Esophagus (tissue), 2 donors: ENCODE data around the gene GDF10. TPM values are rescaled to one million over a fixed set of nuclear protein-coding genes. Genes with fewer than 3 reads are reported as not detected.

Source experiments
- H3K27ac ChIP-seq, 2 donors: one replicate each; pipeline ENCODE4 v1.5.1; 2013; ENCODE audit warnings: low read depth in 2 of 2, mild to moderate bottlenecking in 2 of 2, inconsistent platforms in 1 of 2, low read length in 1 of 2, moderate library complexity in 1 of 2
- H3K27me3 ChIP-seq, 2 donors: one replicate each; pipeline ENCODE4 v1.6.1; 2013; ENCODE audit warnings: low read length in 2 of 2, control low read depth in 1 of 2, mild to moderate bottlenecking in 1 of 2; ENCODE audit not compliant: insufficient read depth in 2 of 2, control insufficient read depth in 1 of 2
- H3K36me3 ChIP-seq, 2 donors: one replicate each; pipeline ENCODE4 v1.6.1; 2013; ENCODE audit warnings: low read length in 1 of 2; ENCODE audit not compliant: control insufficient read depth in 2 of 2, insufficient read depth in 2 of 2
- H3K4me1 ChIP-seq, 2 donors: one replicate each; pipeline ENCODE4 v1.6.1; 2013; ENCODE audit warnings: low read length in 1 of 2; ENCODE audit not compliant: control insufficient read depth in 2 of 2, insufficient read depth in 2 of 2
- H3K4me3 ChIP-seq, 2 donors: one replicate each; pipeline ENCODE4 v1.5.1; 2013; ENCODE audit warnings: low read length in 2 of 2, mild to moderate bottlenecking in 2 of 2, low read depth in 1 of 2, moderate library complexity in 1 of 2
- H3K9me3 ChIP-seq, 2 donors: one replicate each; pipeline ENCODE4 v1.6.1; 2013; ENCODE audit warnings: mild to moderate bottlenecking in 2 of 2, low read depth in 1 of 2, low read length in 1 of 2, moderate library complexity in 1 of 2; ENCODE audit not compliant: control insufficient read depth in 2 of 2, insufficient read depth in 1 of 2
- WGBS, 2 donors: extraction: QIAGEN DNeasy Blood & Tissue Kit; methylation state at CpG; one replicate each; pipeline ENCODE4 v1.1.7; 2013; 5-methylcytosine and 5-hydroxymethylcytosine counted together
- polyA plus RNA-seq, 2 donors: library from polyadenylated mRNA; stranded (reverse); fragments of 200-250 nt; gene quantifications; one replicate each; pipeline ENCODE4 v1.2.3, GENCODE V29; 2013
- donor health status: healthy with polysubstance abuse.
- donor health status: Bipolar disorder and iron deficiency.

Gene GDF10
- polyA plus RNA-seq, 2 donors: 0.22 to 0.33 TPM

GRCh38 chr10:47317251-47317650 is 17.3 kb downstream of the GDF10 start:
- whole genome bisulfite sequencing, 2 donors: 55 to 69% methylated on average over 4 of the region's 4 CpGs
- Histone ChIP-seq H3K27ac (no peak overlapping the region), H3K27me3 (no peaks in the 10 kb centered on the region), H3K4me3 (no peak overlapping the region), H3K4me1 (no peaks in the 10 kb centered on the region), H3K36me3 (no peaks in the 10 kb centered on the region), H3K9me3 (no peaks in the 10 kb centered on the region)

GRCh38 chr10:47318706-47319105 is 18.7 kb downstream of the GDF10 start:
- no peaks in the 10 kb centered on the region for H3K36me3 ChIP-seq
- H3K4me3 ChIP-seq: no peak overlapping the region
- WGBS, 2 donors: 54 to 82% methylated on average over 9 of the region's 9 CpGs
- no peak overlapping the region for H3K27ac ChIP-seq
- no peaks in the 10 kb centered on the region for H3K9me3 ChIP-seq
- H3K27me3 ChIP-seq: no peaks in the 10 kb centered on the region
- no peaks in the 10 kb centered on the region for H3K4me1 ChIP-seq

- Histone ChIP-seq H3K36me3 (no peaks in the 10 kb centered on the region), H3K27ac (no peak overlapping the region), H3K4me1 (no peaks in the 10 kb centered on the region), H3K4me3 (no peak overlapping the region), H3K9me3 (no peaks in the 10 kb centered on the region), H3K27me3 (no peaks in the 10 kb centered on the region)
- WGBS, 2 donors: 89 to 94% methylated on average over 8 of the region's 8 CpGs
These were observed 19.8 kb downstream of the GDF10 start for GRCh38 chr10:47319784-47320183.

GRCh38 chr10:47320812-47321211 is 20.8 kb downstream of the GDF10 start:
- no peaks in the 10 kb centered on the region for H3K27me3 ChIP-seq
- no peaks in the 10 kb centered on the region for H3K9me3 ChIP-seq
- no peaks in the 10 kb centered on the region for H3K36me3 ChIP-seq
- no peak overlapping the region for H3K4me3 ChIP-seq
- H3K4me1 ChIP-seq: no peaks in the 10 kb centered on the region
- H3K27ac ChIP-seq: no peak overlapping the region
- WGBS, 2 donors: 75 to 80% methylated on average over 6 of the region's 6 CpGs

DNA sequence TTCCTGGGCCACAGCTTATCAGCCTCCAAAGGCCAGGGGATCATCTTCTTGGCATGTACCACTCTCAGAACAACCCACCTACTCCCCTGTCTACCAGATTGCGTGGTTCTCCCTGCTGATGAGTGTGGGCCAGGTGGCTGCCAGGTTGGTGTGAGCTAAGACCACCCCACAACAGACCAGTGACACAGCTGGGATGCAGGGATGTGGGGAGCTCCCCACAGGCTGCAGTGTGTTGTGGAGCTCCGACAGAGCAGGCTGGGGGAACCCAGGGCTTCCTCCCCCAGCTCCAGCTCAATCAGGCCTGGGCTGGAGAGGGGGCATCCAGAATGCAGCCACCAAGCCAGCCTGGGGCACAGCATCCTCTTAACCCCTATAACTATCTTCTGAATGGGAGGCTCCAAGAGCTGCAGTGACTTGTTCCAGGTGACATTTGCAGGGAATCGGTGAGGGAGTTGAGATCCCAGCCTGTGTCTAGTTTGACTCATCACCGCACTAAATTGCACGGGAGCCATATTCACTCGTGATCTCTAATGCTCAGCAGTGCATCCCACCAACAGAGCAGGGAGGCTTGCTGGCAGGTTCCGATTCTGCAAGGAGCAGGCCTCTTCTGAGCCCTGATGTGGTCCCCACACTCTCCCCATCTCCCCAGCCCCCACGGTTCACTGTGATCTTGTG is 21.7 kb downstream of the GDF10 start:
- Histone ChIP-seq H3K27ac (no peak overlapping the region), H3K4me1 (peaks cover 0 to 5% of the 10 kb centered on the region in 2 donors), H3K36me3 (no peaks in the 10 kb centered on the region), H3K27me3 (no peaks in the 10 kb centered on the region), H3K9me3 (no peaks in the 10 kb centered on the region), H3K4me3 (no peak overlapping the region)
- 76 to 89% methylated on average over 8 of the region's 8 CpGs for WGBS, 2 donors

GRCh38 chr10:47322300-47323061 is 22.5 kb downstream of the GDF10 start, which contains the start of gene GDF2:
Gene GDF2 (plus strand): TSS chr10:47322454. CDS start chr10:47322669, 215 bp downstream.
- H3K4me1 ChIP-seq: peaks cover 0 to 5% of the 10 kb centered on the region in 2 donors
- WGBS, 2 donors: 85 to 86% methylated on average over 35 of the region's 35 CpGs
- H3K27me3 ChIP-seq: no peaks in the 10 kb centered on the region
- H3K27ac ChIP-seq: no peak within 1 kb of the TSS
- H3K36me3 ChIP-seq: no peaks in the 10 kb centered on the region
- no peak within 1 kb of the TSS for H3K4me3 ChIP-seq
- no peaks in the 10 kb centered on the region for H3K9me3 ChIP-seq

- Histone ChIP-seq H3K27me3 (no peaks in the 10 kb centered on the region), H3K27ac (no peak overlapping the region), H3K9me3 (peaks cover 0 to 2% of the 10 kb centered on the region in 2 donors), H3K4me3 (no peak overlapping the region), H3K4me1 (peaks cover 0 to 5% of the 10 kb centered on the region in 2 donors), H3K36me3 (no peaks in the 10 kb centered on the region)
- 62 to 80% methylated on average over 1 of the region's 1 CpG for WGBS, 2 donors
These were observed 23.1 kb downstream of the GDF10 start for GRCh38 chr10:47323087-47323486.

DNA sequence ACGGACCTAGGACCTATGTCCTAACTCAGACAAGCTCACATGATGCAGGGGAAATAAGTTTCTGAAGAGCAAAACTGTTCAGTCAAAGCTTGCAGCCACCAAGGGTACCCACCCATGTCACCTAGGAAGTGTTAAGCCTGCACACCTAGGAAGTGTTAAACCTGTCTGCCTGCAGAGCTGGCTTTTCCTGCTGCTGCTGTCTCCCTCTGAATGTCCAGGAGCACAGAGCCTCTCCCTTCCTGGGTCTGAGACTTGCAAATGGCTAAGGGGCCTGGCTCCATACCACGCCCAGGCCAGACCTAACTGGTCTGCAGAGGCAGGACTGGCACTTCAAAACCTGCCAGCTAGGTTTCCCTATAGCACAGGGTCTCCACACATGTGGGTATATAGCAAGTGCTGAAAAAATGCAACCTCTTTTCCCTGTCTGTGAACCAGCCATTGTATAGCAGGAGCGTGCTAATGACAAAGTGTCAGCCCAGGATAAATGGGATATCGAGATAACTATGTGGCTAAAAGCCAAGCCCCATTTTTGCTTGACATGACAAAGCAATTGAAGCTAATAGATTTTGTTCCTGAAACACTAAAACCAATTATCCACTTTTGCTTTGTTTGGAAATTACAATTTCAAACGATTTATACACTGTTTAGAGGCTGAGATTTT is 23.8 kb downstream of the GDF10 start:
- H3K36me3 ChIP-seq: no peaks in the 10 kb centered on the region
- H3K27ac ChIP-seq: no peak overlapping the region
- peaks cover 0 to 5% of the 10 kb centered on the region in 2 donors for H3K4me1 ChIP-seq
- no peak overlapping the region for H3K4me3 ChIP-seq
- WGBS, 2 donors: 57 to 58% methylated on average over 5 of the region's 5 CpGs
- no peaks in the 10 kb centered on the region for H3K27me3 ChIP-seq
- peaks cover 0 to 2% of the 10 kb centered on the region in 2 donors for H3K9me3 ChIP-seq

GRCh38 chr10:47325303-47326291 is 25.6 kb downstream of the GDF10 start:
- no peak overlapping the region for H3K27ac ChIP-seq
- H3K36me3 ChIP-seq: no peaks in the 10 kb centered on the region
- H3K9me3 ChIP-seq: peaks cover 0 to 5% of the 10 kb centered on the region in 2 donors
- no peaks in the 10 kb centered on the region for H3K27me3 ChIP-seq
- peaks cover 0 to 5% of the 10 kb centered on the region in 2 donors for H3K4me1 ChIP-seq
- no peak overlapping the region for H3K4me3 ChIP-seq
- WGBS, 2 donors: 93 to 94% methylated on average over 30 of the region's 30 CpGs
